Mesendoderm (in vitro differentiated cells): ENCODE results near the gene BUB3.

Experiments
- DNase-seq: peaks from one replicate; pipeline ENCODE4 v3.0.0; 2013
- H2AK5ac ChIP-seq: 2 replicates; pipeline ENCODE4 v1.6.1; 2013; ENCODE audit warnings: low read length, inconsistent platforms
- H2BK120ac ChIP-seq: 2 replicates; pipeline ENCODE4 v1.6.1; 2013; ENCODE audit warnings: low read depth, mild to moderate bottlenecking, low read length, moderate library complexity, mixed read lengths
- H2BK15ac ChIP-seq: replicated peaks from 2 replicates; pipeline ENCODE4 v1.6.1; 2013; ENCODE audit warnings: low read depth, mild to moderate bottlenecking, moderate library complexity
- H2BK5ac ChIP-seq: 2 replicates; pipeline ENCODE4 v1.6.1; 2013; ENCODE audit warnings: low read length, inconsistent platforms
- H3K18ac ChIP-seq: 2 replicates; pipeline ENCODE4 v1.6.1; 2013; ENCODE audit warnings: mild to moderate bottlenecking, low read length, mixed read lengths
- H3K23ac ChIP-seq: one replicate; pipeline ENCODE4 v1.6.1; 2013; ENCODE audit warnings: low read length
- H3K27ac ChIP-seq: 2 replicates; pipeline ENCODE4 v1.5.1; 2013; ENCODE audit warnings: low read depth, mild to moderate bottlenecking, inconsistent platforms, low read length, moderate library complexity
- H3K27me3 ChIP-seq: 2 replicates; pipeline ENCODE4 v1.6.1; 2013; ENCODE audit warnings: low read length, control low read depth, mild to moderate bottlenecking, inconsistent platforms; ENCODE audit not compliant: insufficient read depth, poor library complexity
- H3K36me3 ChIP-seq: 2 replicates; pipeline ENCODE4 v1.6.1; 2013; ENCODE audit warnings: low read length, inconsistent platforms; ENCODE audit not compliant: control insufficient read depth, insufficient read depth
- H3K4ac ChIP-seq: one replicate; pipeline ENCODE4 v1.6.1; 2013; ENCODE audit warnings: low read depth, mild to moderate bottlenecking, low read length, moderate library complexity
- H3K4me1 ChIP-seq: 2 replicates; pipeline ENCODE4 v1.6.1; 2013; ENCODE audit warnings: low read depth, low read length, inconsistent platforms; ENCODE audit not compliant: control insufficient read depth
- H3K4me2 ChIP-seq: 2 replicates; pipeline ENCODE4 v1.6.1; 2013; ENCODE audit warnings: low read length
- H3K4me3 ChIP-seq: 2 replicates; pipeline ENCODE4 v1.5.1; 2013; ENCODE audit warnings: mild to moderate bottlenecking, low read length
- H3K56ac ChIP-seq: one replicate; pipeline ENCODE4 v1.6.1; 2013; ENCODE audit warnings: low read length
- H3K79me1 ChIP-seq: 2 replicates; pipeline ENCODE4 v1.6.1; 2013; ENCODE audit warnings: low read length, inconsistent platforms
- H3K79me2 ChIP-seq: 2 replicates; pipeline ENCODE4 v1.6.1; 2013; ENCODE audit warnings: mild to moderate bottlenecking, low read length; ENCODE audit not compliant: control insufficient read depth, insufficient read depth
- H3K9ac ChIP-seq: 2 replicates; pipeline ENCODE4 v1.6.1; 2013; ENCODE audit warnings: low read length, inconsistent platforms
- H4K5ac ChIP-seq: one replicate; pipeline ENCODE4 v1.6.1; 2013; ENCODE audit warnings: low read length
- H4K8ac ChIP-seq: one replicate; pipeline ENCODE4 v1.6.1; 2013; ENCODE audit warnings: low read depth, mild to moderate bottlenecking, control low read depth, low read length, moderate library complexity
- WGBS: extraction: QIAGEN DNeasy Blood & Tissue Kit; methylation state at CpG from one replicate; pipeline ENCODE4 v1.1.7; 2013; ENCODE audit warnings: low lambda C conversion rate, missing lambda C conversion rate; ENCODE audit not compliant: insufficient coverage; ENCODE audit errors: extremely low coverage; 5-methylcytosine and 5-hydroxymethylcytosine counted together

Gene BUB3

DNA sequence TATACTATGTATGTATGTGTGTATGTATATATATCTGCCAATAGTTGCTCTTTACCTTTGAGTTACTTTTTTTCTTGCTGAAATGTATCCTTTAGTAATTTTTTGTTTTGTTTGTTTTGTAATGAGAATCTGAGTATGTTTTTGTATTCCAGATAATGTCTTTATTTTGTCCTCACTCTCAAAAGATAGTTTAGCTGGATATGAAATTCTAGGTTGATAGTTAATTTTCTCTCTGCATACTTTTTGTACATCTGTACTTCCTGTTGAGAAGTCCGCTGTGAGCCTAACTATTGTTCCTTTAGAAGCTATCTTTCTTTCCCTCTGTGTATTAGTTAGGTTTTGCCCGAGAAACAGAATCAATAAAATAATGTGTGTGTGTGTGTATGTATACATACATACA, 29.5 kb downstream of the BUB3 start:
- Histone ChIP-seq H3K23ac (no peak overlapping the region), H4K8ac (no peak overlapping the region), H3K27me3 (no peaks in the 10 kb centered on the region), H3K27ac (no peak overlapping the region), H2BK15ac (no peak overlapping the region), H3K4me1 (no peaks in the 10 kb centered on the region), H3K4ac (no peak overlapping the region), H3K4me3 (no peak overlapping the region), H3K36me3 (no peaks in the 10 kb centered on the region), H2BK120ac (no peak overlapping the region), H3K9ac (no peak overlapping the region), H3K18ac (no peak overlapping the region), H4K5ac (no peak overlapping the region), H2AK5ac (no peak overlapping the region), H3K79me2 (no peaks in the 10 kb centered on the region), H3K4me2 (no peak overlapping the region), H2BK5ac (no peak overlapping the region), H3K79me1 (no peaks in the 10 kb centered on the region), H3K56ac (no peak overlapping the region)
- DNase-seq, result no peak
- WGBS, result no CpG with 5 or more reads among the region's 2 CpGs

DNA sequence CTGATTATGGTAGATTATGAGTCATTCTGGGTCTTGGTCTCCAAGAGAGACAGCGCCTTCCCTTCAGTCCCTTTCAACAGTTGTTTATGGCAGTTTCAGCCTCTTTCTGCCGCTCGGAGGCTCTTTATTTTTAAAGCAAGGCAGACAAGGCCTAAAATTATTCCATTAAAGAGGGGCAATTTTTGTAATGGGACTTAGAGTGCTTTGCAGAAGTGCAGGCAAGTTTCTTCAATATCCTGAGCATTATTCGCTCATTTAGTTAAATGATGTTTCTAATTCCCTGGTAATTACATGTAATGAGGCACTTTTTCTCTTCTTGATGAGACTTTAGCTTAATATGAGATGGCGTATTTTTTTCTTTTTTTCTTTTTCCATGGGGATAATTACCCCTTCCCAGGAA, 33.6 kb downstream of the BUB3 start:
- no peaks in the 10 kb centered on the region for H3K79me2 ChIP-seq
- H3K18ac ChIP-seq, result no peak overlapping the region
- H3K4me1 ChIP-seq, result no peaks in the 10 kb centered on the region
- no peak overlapping the region for H2BK5ac ChIP-seq
- H3K27ac ChIP-seq, result no peak overlapping the region
- H3K23ac ChIP-seq, result no peak overlapping the region
- H3K4ac ChIP-seq, result no peak overlapping the region
- H3K56ac ChIP-seq, result no peak overlapping the region
- no peak overlapping the region for H3K4me3 ChIP-seq
- H2BK120ac ChIP-seq, result no peak overlapping the region
- H4K5ac ChIP-seq, result no peak overlapping the region
- no peak for DNase-seq
- H3K9ac ChIP-seq, result no peak overlapping the region
- no CpG with 5 or more reads among the region's 5 CpGs for WGBS
- no peak overlapping the region for H3K4me2 ChIP-seq
- no peaks in the 10 kb centered on the region for H3K79me1 ChIP-seq
- no peak overlapping the region for H2AK5ac ChIP-seq
- no peak overlapping the region for H4K8ac ChIP-seq
- no peak overlapping the region for H2BK15ac ChIP-seq
- H3K36me3 ChIP-seq, result no peaks in the 10 kb centered on the region
- no peaks in the 10 kb centered on the region for H3K27me3 ChIP-seq

DNA sequence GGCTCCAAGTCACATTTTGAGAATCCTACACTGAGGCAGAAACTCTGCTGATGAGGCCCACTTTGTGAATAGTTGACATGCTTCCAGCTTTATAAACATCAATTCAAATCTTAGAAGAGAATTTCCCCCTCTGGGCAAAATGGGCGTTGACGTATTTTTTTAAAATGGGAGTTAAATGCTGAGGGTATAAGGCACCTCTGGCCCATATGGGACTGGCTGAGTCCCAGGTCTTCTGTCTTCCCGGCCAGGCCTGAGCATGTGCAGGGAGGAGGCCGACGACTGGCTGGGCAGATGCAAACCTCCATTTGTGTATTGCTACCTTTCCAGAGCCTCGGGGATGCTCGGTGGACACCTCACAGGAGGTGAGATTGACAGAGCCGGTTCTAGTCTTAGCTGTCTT, 37.7 kb downstream of the BUB3 start:
- Histone ChIP-seq H3K79me1 (no peaks in the 10 kb centered on the region), H2BK5ac (no peak overlapping the region), H3K56ac (no peak overlapping the region), H4K8ac (no peak overlapping the region), H3K27me3 (no peaks in the 10 kb centered on the region), H4K5ac (no peak overlapping the region), H3K4me1 (peaks cover 2% of the 10 kb centered on the region), H2AK5ac (no peak overlapping the region), H3K18ac (no peak overlapping the region), H3K9ac (no peak overlapping the region), H2BK120ac (no peak overlapping the region), H3K27ac (no peak overlapping the region), H3K4me3 (no peak overlapping the region), H3K23ac (no peak overlapping the region), H3K36me3 (no peaks in the 10 kb centered on the region), H3K4ac (no peak overlapping the region), H3K4me2 (no peak overlapping the region), H3K79me2 (no peaks in the 10 kb centered on the region), H2BK15ac (no peak overlapping the region)
- no peak for DNase-seq
- no CpG with 5 or more reads among the region's 8 CpGs for WGBS

DNA sequence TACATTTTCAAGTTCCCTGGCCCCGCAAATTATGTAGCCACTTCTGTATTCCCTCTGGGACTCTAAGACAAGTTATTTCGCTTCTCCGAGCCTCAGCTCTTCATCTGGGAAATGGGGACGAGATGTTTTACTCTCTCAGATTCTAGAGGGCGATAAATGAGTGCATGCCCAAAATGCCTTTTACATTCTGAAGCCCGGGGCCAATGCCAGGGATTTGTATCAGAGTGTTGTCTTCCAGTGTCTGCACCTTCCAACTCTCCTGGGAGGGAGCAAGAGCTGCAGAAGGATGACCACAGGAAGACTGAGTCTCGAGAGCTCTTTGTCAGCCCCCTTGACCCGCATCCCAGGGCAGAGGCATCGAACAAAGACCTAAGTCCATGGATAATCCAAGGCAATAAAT, 39.9 kb downstream of the BUB3 start:
- Histone ChIP-seq H2BK5ac (no peak overlapping the region), H2BK120ac (no peak overlapping the region), H3K79me2 (no peaks in the 10 kb centered on the region), H3K27me3 (no peaks in the 10 kb centered on the region), H2AK5ac (no peak overlapping the region), H4K8ac (no peak overlapping the region), H3K4me1 (peaks cover 2% of the 10 kb centered on the region), H3K9ac (no peak overlapping the region), H3K18ac (no peak overlapping the region), H3K79me1 (no peaks in the 10 kb centered on the region), H3K4ac (no peak overlapping the region), H3K36me3 (no peaks in the 10 kb centered on the region), H4K5ac (no peak overlapping the region), H2BK15ac (no peak overlapping the region), H3K23ac (no peak overlapping the region), H3K27ac (no peak overlapping the region), H3K56ac (no peak overlapping the region), H3K4me2 (no peak overlapping the region), H3K4me3 (no peak overlapping the region)
- DNase-seq, result peak; percentile 3
- WGBS, result no CpG with 5 or more reads among the region's 9 CpGs

DNA sequence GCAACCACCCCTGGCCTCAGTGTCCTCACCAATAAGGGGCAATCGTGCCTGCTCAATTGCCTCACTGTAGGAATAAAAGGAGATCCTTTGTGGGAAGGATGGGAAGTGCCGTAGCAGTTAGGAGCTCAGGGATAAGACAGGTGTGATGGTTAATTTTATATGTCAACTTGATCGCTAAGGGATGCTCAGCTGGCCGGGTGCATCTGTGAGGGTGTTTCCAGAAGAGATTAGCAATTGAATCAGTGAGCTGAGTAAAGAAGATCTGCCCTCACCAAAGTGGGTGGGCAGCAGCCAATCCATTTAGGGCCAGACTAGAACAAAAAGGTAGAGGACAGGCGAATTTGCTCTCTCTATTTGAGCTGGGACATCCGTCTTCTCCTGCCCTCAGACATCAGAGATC, 46.3 kb downstream of the BUB3 start:
- H3K79me1 ChIP-seq, result no peaks in the 10 kb centered on the region
- H3K27ac ChIP-seq, result no peak overlapping the region
- H2BK120ac ChIP-seq, result no peak overlapping the region
- no peak overlapping the region for H2BK5ac ChIP-seq
- H3K4me2 ChIP-seq, result no peak overlapping the region
- H3K4me1 ChIP-seq, result no peaks in the 10 kb centered on the region
- H3K79me2 ChIP-seq, result no peaks in the 10 kb centered on the region
- H3K18ac ChIP-seq, result no peak overlapping the region
- WGBS, result no CpG with 5 or more reads among the region's 6 CpGs
- no peak overlapping the region for H3K23ac ChIP-seq
- no peak overlapping the region for H4K5ac ChIP-seq
- H2AK5ac ChIP-seq, result no peak overlapping the region
- H3K36me3 ChIP-seq, result no peaks in the 10 kb centered on the region
- no peak overlapping the region for H3K9ac ChIP-seq
- H2BK15ac ChIP-seq, result no peak overlapping the region
- no peaks in the 10 kb centered on the region for H3K27me3 ChIP-seq
- no peak overlapping the region for H4K8ac ChIP-seq
- H3K4me3 ChIP-seq, result no peak overlapping the region
- H3K56ac ChIP-seq, result no peak overlapping the region
- no peak for DNase-seq
- H3K4ac ChIP-seq, result no peak overlapping the region

DNA sequence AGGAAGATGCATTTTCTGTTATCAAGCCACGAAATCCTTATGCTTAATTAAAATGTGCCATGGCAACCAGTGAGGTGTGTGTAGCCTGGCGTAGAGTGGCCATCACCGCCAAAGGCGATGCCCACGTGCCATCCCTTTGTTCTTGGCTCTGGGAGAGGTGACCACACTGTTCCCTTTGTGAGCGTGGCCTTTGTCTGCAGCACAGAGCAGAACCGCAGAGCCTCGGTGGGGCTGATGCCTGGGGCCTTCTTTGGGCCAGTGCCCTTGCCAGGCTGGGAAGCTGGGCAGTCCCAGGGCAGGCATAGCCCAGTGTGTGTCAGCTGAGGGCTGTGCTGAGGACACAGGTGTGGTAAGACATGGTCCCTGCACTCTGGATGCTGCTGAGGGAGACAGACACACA, 48.3 kb downstream of the BUB3 start:
- Histone ChIP-seq H2BK5ac (no peak overlapping the region), H3K4ac (no peak overlapping the region), H4K5ac (no peak overlapping the region), H3K79me2 (no peaks in the 10 kb centered on the region), H2BK120ac (no peak overlapping the region), H3K9ac (no peak overlapping the region), H3K4me3 (no peak overlapping the region), H3K4me1 (no peaks in the 10 kb centered on the region), H3K79me1 (no peaks in the 10 kb centered on the region), H2AK5ac (no peak overlapping the region), H3K27me3 (no peaks in the 10 kb centered on the region), H3K18ac (no peak overlapping the region), H3K56ac (no peak overlapping the region), H3K23ac (no peak overlapping the region), H2BK15ac (no peak overlapping the region), H3K27ac (no peak overlapping the region), H3K4me2 (no peak overlapping the region), H3K36me3 (no peaks in the 10 kb centered on the region), H4K8ac (no peak overlapping the region)
- DNase-seq, result no peak
- no CpG with 5 or more reads among the region's 8 CpGs for WGBS
